Measurements from ENCODE around the gene FANK1.
"Not testable (repeated sequence)": the region's sequence is repeated elsewhere in the genome, so short reads cannot be mapped to it uniquely, and the experiment has no call there.

Gene FANK1

DNA sequence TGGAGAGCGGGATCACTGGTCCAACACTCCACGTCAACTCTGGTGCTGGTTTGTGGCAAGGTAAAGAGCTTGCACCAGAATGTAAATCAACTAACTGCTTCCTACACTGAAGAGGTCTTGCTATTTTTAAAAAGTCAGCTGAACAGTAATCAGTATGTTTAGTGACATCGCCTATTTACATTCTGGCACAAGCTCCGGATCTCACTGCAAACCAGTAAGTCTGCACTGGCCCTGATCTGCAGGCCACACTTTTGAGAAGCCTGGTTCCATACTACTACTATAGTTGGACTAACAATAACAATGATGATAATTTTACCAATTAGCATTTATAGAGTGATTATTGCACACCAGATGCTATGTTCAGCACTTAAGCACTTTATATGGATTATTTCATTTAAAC is 6.9 kb upstream of the FANK1 start:
- DNase-seq (ENCODE audit: low spot score) = not testable (repeated sequence)

DNA sequence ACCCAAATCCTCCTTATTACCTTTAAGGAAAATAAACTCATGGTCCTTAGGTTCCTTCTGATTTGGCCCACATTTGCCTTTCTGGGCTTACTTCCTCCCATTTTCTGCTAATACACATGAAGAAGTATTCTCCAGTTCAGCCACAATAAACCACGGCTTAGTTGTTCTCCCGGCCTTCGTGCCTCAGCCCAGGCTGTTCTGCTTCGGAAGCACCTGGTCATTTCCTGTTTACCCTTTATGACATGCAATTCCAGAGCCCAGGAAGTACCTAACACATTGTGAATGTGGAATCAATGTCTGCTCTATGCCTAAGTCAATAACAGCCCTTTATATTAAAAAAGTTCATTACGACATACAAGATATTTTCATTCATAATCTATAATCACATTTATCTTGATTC is 4.0 kb upstream of the FANK1 start:
- not testable (repeated sequence) for DNase-seq (ENCODE audit: low spot score)

GRCh38 chr10:125894176-125894575 is 2.2 kb upstream of the FANK1 start:
- not testable (repeated sequence) for DNase-seq (ENCODE audit: low spot score)

- DNase-seq (ENCODE audit: low spot score) = peak; percentile 5
These were observed 955 bp upstream of the FANK1 start for GRCh38 chr10:125895130-125896087.

- DNase-seq (ENCODE audit: low spot score) = not testable (repeated sequence)
These were observed 953 bp downstream of the FANK1 start for GRCh38 chr10:125897317-125897716.

DNA sequence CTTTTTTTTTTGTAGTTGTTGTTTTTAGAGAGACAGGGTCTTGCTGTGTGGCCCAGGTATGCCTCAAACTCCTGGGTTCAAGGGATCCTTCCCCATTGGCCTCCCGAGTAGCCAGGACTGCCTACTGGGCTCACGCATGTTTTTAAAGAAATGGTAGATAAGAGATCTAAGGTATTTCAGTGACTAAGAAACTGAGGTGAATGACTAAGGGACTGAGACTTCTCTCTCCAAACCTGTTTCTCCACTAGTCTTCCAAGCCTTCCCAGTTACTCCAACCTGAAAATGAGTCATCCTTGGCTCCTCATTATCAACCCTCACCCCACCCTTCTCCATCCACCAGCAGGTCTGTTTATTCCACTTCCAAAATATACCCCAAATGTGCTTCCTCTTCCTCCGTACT is 4.6 kb downstream of the FANK1 start:
- not testable (repeated sequence) for DNase-seq (ENCODE audit: low spot score)

DNA sequence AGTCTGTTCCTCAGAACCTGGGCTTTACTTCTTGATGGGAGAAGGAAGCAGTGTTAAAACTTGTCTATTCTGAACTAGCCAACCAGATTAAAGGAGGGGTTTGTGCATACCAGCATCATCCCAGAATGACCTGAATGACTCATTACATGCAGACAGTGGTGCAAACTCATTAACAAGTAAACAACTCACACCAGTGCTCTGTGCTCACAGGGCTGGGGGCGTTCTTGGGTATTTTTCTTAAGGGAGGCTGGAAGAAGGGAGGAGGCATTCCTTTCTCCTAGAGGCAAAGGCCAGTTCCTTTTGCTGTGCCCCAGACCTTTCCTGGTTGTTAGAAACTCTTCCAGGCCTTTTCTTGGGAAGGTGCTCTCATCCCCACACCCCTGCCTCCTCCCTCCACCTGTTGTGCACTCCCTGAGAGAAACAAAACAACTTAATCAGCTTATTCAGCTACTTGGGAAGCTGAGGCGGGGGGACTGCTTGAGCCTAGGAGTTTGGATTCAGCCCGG is 6.8 kb downstream of the FANK1 start:
- not testable (repeated sequence) for DNase-seq (ENCODE audit: low spot score)

GRCh38 chr10:125905069-125905994 is 9.0 kb downstream of the FANK1 start:
- DNase-seq (ENCODE audit: low spot score) = not testable (repeated sequence)

- DNase-seq (ENCODE audit: low spot score) = not testable (repeated sequence)
These were observed 11.2 kb downstream of the FANK1 start for GRCh38 chr10:125907598-125907997.

DNA sequence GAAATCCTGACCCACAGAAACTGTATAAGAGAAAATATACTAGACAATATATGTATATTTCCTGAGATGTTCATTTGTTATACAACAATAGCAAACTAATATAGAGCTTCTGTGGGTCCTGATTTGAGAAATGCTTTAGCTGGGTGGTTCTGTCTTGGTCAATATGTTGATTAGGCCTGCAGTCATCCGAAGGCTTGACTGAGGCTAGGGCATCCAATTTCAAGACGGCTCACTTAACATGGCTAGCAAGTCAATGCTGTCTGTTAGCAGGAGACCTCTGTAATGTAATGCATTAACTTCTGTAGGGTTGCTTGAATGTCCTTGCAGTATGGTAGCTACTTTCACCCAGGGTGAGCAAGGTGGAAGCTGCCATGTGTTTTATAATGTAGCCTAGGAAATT is 12.4 kb downstream of the FANK1 start:
- DNase-seq (ENCODE audit: low spot score) = not testable (repeated sequence)

GRCh38 chr10:125909491-125909890 is 13.1 kb downstream of the FANK1 start:
- DNase-seq (ENCODE audit: low spot score) = not testable (repeated sequence)

- DNase-seq (ENCODE audit: low spot score) = no peak
These were observed 14.8 kb downstream of the FANK1 start for GRCh38 chr10:125911145-125911544.

DNA sequence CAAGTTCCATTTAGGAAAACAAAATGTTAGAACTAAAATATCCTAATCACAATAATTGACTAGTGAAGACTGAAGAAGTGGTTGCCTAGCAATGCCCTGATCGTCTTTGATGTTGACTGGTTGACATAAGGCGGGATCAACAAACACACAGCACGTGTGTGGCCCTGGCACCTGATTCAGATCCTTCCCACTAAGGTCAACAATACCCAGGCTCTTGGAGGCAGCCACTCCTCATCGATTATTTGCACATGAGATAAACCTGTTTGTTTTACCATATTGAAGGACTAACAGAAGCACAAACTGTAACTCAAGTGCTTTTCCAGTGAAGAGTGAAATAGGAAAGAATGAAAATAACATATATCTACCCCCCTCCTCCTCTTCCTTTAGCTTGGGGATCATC is 15.6 kb downstream of the FANK1 start:
- DNase-seq (ENCODE audit: low spot score) = no peak

DNA sequence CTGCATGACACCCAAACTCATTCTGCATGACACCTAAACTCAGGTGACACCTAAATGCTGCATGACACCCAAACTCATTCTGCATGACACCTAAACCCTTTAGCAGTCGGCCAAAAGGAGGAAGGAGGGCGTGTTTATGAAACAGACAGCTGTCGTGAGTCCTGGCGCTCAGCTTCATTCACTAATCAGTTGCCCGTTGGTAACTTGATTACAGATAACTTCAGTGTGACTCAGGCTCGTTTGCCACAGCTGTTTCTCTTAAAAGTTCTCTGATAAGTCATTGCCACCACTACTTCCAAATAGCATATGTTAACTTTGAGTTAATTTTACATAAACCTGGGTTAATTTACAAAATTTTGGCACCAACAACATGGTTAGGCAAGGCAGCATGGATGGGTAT is 16.9 kb downstream of the FANK1 start:
- DNase-seq (ENCODE audit: low spot score) = not testable (repeated sequence)

DNA sequence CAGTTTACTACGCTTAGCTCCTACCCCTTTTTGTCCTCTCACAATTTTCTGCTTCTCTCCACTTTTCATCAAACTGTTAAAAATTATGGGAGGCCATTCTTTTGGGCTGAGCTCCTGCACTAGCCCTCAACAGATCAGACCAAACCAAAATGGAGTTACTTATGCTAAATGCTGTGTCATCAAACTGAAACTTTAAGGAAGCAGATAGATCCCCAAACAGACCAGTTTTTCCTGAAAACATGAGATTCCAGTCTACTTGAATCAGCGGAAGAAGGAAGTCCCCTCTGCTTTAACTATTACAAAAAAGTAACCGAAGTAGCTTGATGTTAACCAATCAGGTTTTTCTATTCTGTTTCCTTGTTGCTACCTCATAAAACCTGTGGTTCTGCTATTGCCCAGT is 20.6 kb downstream of the FANK1 start:
- DNase-seq (ENCODE audit: low spot score) = no peak

DNA sequence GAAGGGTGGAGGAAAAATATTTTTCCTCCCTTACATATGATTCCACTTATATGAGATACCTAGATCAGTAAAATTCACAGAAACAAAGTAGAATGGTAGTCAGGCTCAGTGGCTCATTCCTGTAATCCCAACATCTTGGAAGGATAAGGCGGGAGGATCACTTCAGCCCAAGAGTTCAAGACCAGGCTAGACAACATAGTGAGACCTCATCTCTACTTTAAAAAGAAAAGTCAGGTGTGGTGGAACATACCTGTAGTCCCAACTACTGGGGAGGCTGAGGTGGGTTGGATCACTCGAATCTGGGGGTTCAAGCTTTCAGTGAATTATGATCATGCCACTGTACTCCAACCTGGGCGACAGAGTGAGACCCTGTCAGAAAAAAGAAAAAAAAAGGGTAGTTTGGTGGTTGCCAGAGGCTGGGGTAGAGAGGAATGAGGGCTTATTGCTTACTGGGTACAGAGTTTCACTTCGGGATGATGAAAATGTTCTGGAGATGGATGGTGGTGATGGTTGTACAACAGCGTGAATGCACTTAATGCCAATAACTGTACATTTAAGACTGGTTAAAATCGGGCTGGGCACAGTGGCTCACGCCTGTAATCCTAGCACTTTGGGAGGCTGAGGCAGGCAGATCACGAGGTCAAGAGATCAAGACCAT is 21.5 kb downstream of the FANK1 start:
- DNase-seq (ENCODE audit: low spot score) = not testable (repeated sequence)

DNA sequence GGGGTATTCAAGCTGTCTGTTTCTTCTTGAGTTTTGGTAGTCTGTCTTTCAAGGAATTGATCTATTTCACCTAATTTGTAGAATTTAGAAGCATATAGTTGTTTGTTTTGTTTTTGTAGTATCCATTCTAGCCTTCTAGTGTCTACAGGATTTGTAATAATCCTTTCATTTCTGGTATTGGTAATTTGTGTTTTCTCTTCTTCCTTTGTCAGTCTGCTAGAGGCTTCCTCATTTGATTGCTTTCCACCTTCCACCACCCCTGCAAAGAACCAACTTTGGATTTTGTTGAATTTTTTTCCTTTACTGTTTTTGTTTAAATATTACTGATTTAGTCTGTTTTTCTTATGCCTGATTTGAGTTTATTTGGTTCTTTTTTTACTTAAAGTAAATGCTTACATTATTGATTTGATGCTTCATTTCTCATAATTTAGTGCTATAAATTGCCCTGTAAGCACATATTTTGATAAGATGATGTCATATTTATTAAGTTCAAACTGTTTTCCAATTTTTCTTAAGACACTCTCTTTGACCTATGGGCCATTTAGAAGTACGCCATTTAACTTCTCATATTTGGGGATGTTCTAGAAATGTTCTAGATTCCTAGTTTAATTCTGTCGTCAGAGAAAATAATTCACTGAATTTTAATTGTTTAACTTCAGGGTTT is 25.4 kb downstream of the FANK1 start:
- DNase-seq (ENCODE audit: low spot score) = not testable (repeated sequence)

- DNase-seq (ENCODE audit: low spot score) = no peak
These were observed 29.0 kb downstream of the FANK1 start for GRCh38 chr10:125925262-125925834.

- no peak for DNase-seq (ENCODE audit: low spot score)
These were observed 29.9 kb downstream of the FANK1 start for GRCh38 chr10:125926247-125926646.

GRCh38 chr10:125927265-125927664 is 30.9 kb downstream of the FANK1 start:
- not testable (repeated sequence) for DNase-seq (ENCODE audit: low spot score)
